Fibroblast of lung (primary cell): ENCODE data around the gene CHCHD2.

Experiments
- EZH2 ChIP-seq: IDR thresholded peaks from 2 replicates; pipeline ENCODE4 v1.5.1; 2012; ENCODE audit warnings: low read length, control low read depth, mild to moderate bottlenecking; ENCODE audit errors: missing control alignments
- TF ChIP-seq, protein P1 (sequence below), 2 donors: IDR thresholded peaks in 1 of 2; conservative IDR thresholded peaks in 1 of 2; 1 replicate in 1 of 2; 2 replicates in 1 of 2; pipeline ENCODE4 v1.5.1; 2011 to 2012; ENCODE audit warnings: low read length in 2 of 2, control low read depth in 1 of 2, inconsistent platforms in 1 of 2, low read depth in 1 of 2, mild to moderate bottlenecking in 1 of 2

DNA sequence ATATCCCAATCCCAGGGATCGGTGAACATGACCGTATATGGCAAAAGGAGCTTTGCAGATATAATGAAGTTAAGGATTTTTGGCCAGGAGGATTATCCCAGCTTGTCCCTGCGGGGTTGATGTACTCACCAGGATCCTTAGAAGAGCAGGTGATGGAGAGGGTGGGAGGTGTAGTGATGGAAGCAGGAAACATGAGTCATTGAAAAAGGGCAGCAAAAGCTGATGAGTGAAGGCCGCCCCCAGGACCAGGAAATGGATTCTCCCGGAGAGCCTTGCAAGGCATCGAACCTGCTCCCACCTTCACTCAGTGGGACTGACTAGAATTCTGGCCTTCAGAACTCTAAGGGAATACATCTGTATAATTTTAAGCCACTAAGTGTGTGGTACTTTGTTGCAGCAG is 15.2 kb upstream of the CHCHD2 start:
- TF ChIP-seq EZH2, result no peak
- TF ChIP-seq, protein P1, sequence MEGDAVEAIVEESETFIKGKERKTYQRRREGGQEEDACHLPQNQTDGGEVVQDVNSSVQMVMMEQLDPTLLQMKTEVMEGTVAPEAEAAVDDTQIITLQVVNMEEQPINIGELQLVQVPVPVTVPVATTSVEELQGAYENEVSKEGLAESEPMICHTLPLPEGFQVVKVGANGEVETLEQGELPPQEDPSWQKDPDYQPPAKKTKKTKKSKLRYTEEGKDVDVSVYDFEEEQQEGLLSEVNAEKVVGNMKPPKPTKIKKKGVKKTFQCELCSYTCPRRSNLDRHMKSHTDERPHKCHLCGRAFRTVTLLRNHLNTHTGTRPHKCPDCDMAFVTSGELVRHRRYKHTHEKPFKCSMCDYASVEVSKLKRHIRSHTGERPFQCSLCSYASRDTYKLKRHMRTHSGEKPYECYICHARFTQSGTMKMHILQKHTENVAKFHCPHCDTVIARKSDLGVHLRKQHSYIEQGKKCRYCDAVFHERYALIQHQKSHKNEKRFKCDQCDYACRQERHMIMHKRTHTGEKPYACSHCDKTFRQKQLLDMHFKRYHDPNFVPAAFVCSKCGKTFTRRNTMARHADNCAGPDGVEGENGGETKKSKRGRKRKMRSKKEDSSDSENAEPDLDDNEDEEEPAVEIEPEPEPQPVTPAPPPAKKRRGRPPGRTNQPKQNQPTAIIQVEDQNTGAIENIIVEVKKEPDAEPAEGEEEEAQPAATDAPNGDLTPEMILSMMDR (conservative IDR thresholded peaks at IDR 0.05 in 1 of 2, IDR thresholded peaks at IDR 0.05 in 1 of 2; ENCODE audit: low read depth in 1 of 2, low read length in 2 of 2), result no peak
